ENCODE data around the gene RALY.
"Not testable (repeated sequence)": the region's sequence is repeated elsewhere in the genome, so short reads cannot be mapped to it uniquely, and the experiment has no call there.

Gene RALY

GRCh38 chr20:34018166-34018565, 24.5 kb downstream of the RALY start:
- DNase-seq: no peak

GRCh38 chr20:34022151-34022838, 28.6 kb downstream of the RALY start:
- no peak for DNase-seq

- no peak for DNase-seq
These were observed 29.1 kb downstream of the RALY start for GRCh38 chr20:34022839-34023234.

GRCh38 chr20:34023937-34024722, 30.4 kb downstream of the RALY start:
- no peak for DNase-seq

- no peak for DNase-seq
These were observed 31.1 kb downstream of the RALY start for GRCh38 chr20:34024723-34025351.

GRCh38 chr20:34028013-34028412, 34.3 kb downstream of the RALY start:
- DNase-seq: not testable (repeated sequence)

- no peak for DNase-seq
These were observed 35.7 kb downstream of the RALY start for GRCh38 chr20:34029415-34029814.

GRCh38 chr20:34030456-34030855, 36.7 kb downstream of the RALY start:
- DNase-seq: no peak

- DNase-seq: no peak
These were observed 40.2 kb downstream of the RALY start for GRCh38 chr20:34033903-34034302.

GRCh38 chr20:34037121-34037520, 43.4 kb downstream of the RALY start:
- no peak for DNase-seq

GRCh38 chr20:34037767-34038166, 44.1 kb downstream of the RALY start:
- no peak for DNase-seq

- DNase-seq: no peak
These were observed 46.7 kb downstream of the RALY start for GRCh38 chr20:34040300-34040995.

- no peak for DNase-seq
These were observed 47.5 kb downstream of the RALY start for GRCh38 chr20:34041226-34041625.

GRCh38 chr20:34042262-34042661, 48.6 kb downstream of the RALY start:
- DNase-seq: no peak

- DNase-seq: no peak
These were observed 49.3 kb downstream of the RALY start for GRCh38 chr20:34043025-34043424.

GRCh38 chr20:34045294-34045693, 51.6 kb downstream of the RALY start:
- no peak for DNase-seq

GRCh38 chr20:34045930-34046725, 52.4 kb downstream of the RALY start:
- DNase-seq: no peak

- DNase-seq: no peak
These were observed 53.4 kb downstream of the RALY start for GRCh38 chr20:34047010-34047687.

GRCh38 chr20:34047917-34048316, 54.2 kb downstream of the RALY start:
- no peak for DNase-seq

- DNase-seq: no peak
These were observed 55.7 kb downstream of the RALY start for GRCh38 chr20:34049389-34049788.

- DNase-seq: no peak
These were observed 56.4 kb downstream of the RALY start for GRCh38 chr20:34049897-34050695.
